Mesenchymal stem cell (in vitro differentiated cells and primary cell): ENCODE measurements around the gene CLNK.
A peak's percentile ranks its signal among the peaks of the same experiment; 100 is the strongest.

Source experiments
- DNase-seq: peaks from one replicate; pipeline ENCODE4 v3.0.0-alpha.2; 2013
- H2AFZ ChIP-seq: one replicate; pipeline ENCODE4 v1.6.1; 2013; ENCODE audit warnings: low read depth, mild to moderate bottlenecking, control low read depth, inconsistent platforms, low read length, moderate library complexity
- H2AK5ac ChIP-seq: 2 replicates; pipeline ENCODE4 v1.6.1; 2013; ENCODE audit warnings: low read length, moderate library complexity, mild to moderate bottlenecking, inconsistent platforms; ENCODE audit not compliant: severe bottlenecking
- H2BK120ac ChIP-seq: one replicate; pipeline ENCODE4 v1.6.1; 2013; ENCODE audit warnings: low read depth, mild to moderate bottlenecking, inconsistent platforms, low read length, moderate library complexity
- H2BK12ac ChIP-seq, 2 experiments: one replicate each; pipeline ENCODE4 v1.6.1; 2013; ENCODE audit warnings: inconsistent platforms in 2 of 2, low read length in 2 of 2, mild to moderate bottlenecking in 2 of 2, moderate library complexity in 2 of 2, control low read depth in 1 of 2
- H2BK15ac ChIP-seq: one replicate; pipeline ENCODE4 v1.6.1; 2013; ENCODE audit warnings: mild to moderate bottlenecking, low read depth, inconsistent platforms; ENCODE audit not compliant: poor library complexity, severe bottlenecking
- H2BK5ac ChIP-seq: 2 replicates; pipeline ENCODE4 v1.6.1; 2013; ENCODE audit warnings: low read depth, mild to moderate bottlenecking, low read length, control low read depth, inconsistent platforms; ENCODE audit not compliant: poor library complexity, severe bottlenecking
- H3K14ac ChIP-seq, 2 experiments: one replicate each; pipeline ENCODE4 v1.6.1; 2013; ENCODE audit warnings: inconsistent platforms in 2 of 2, low read length in 2 of 2, control low read depth in 1 of 2, mild to moderate bottlenecking in 1 of 2, moderate library complexity in 1 of 2
- H3K18ac ChIP-seq, 2 experiments: one replicate each; pipeline ENCODE4 v1.6.1; 2013; ENCODE audit warnings: inconsistent platforms in 2 of 2, low read length in 2 of 2, control low read depth in 1 of 2, low read depth in 1 of 2, mild to moderate bottlenecking in 1 of 2
- H3K23ac ChIP-seq, 2 experiments: one replicate each; pipeline ENCODE4 v1.6.1; 2013; ENCODE audit warnings: inconsistent platforms in 2 of 2, low read length in 2 of 2, mild to moderate bottlenecking in 2 of 2, moderate library complexity in 2 of 2, control low read depth in 1 of 2
- H3K27ac ChIP-seq: 2 replicates; pipeline ENCODE4 v1.5.1; 2013; ENCODE audit warnings: mild to moderate bottlenecking, moderate library complexity, low read length, control low read depth, inconsistent platforms; ENCODE audit not compliant: poor library complexity, severe bottlenecking
- H3K27me3 ChIP-seq, 2 experiments: 2 replicates each; pipeline versions ENCODE4 v1.6.1 to v1.7.0; 2013; ENCODE audit warnings: low read length in 2 of 2, mild to moderate bottlenecking in 2 of 2, moderate library complexity in 2 of 2, control low read depth in 1 of 2, inconsistent platforms in 1 of 2; ENCODE audit not compliant: control insufficient read depth in 1 of 2, insufficient read depth in 1 of 2
- H3K36me3 ChIP-seq, 2 experiments: 2 replicates each; pipeline versions ENCODE4 v1.6.1 to v1.7.0; 2013; ENCODE audit warnings: low read length in 2 of 2, control low read depth in 1 of 2, inconsistent platforms in 1 of 2, low read depth in 1 of 2, mild to moderate bottlenecking in 1 of 2; ENCODE audit not compliant: insufficient read depth in 2 of 2, control insufficient read depth in 1 of 2
- H3K4ac ChIP-seq, 2 experiments: one replicate each; pipeline ENCODE4 v1.6.1; 2013; ENCODE audit warnings: inconsistent platforms in 2 of 2, low read length in 2 of 2, mild to moderate bottlenecking in 2 of 2, moderate library complexity in 2 of 2, control low read depth in 1 of 2, low read depth in 1 of 2
- H3K4me1 ChIP-seq: 2 replicates; pipeline ENCODE4 v1.6.1; 2013; ENCODE audit warnings: low read depth, low read length, control low read depth; ENCODE audit not compliant: control insufficient read depth, insufficient read depth
- H3K4me2 ChIP-seq: 2 replicates; pipeline ENCODE4 v1.6.1; 2013; ENCODE audit warnings: low read length, mild to moderate bottlenecking, inconsistent platforms; ENCODE audit not compliant: poor library complexity, severe bottlenecking
- H3K4me3 ChIP-seq, 2 experiments: 2 replicates each; pipeline versions ENCODE4 v1.5.1 to v1.7.0; 2013; ENCODE audit warnings: low read length in 2 of 2, mild to moderate bottlenecking in 2 of 2, control low read depth in 1 of 2, low read depth in 1 of 2; ENCODE audit not compliant: insufficient read depth in 1 of 2
- H3K79me1 ChIP-seq: replicated peaks from 2 replicates; pipeline ENCODE4 v1.6.1; 2013; ENCODE audit warnings: mild to moderate bottlenecking, control low read depth, low read length, inconsistent platforms; ENCODE audit not compliant: poor library complexity, severe bottlenecking
- H3K9ac ChIP-seq: 2 replicates; pipeline ENCODE4 v1.7.0; 2013; ENCODE audit warnings: mild to moderate bottlenecking, low read length, moderate library complexity
- H3K9me3 ChIP-seq: 2 replicates; pipeline ENCODE4 v1.7.0; 2013; ENCODE audit warnings: mild to moderate bottlenecking, low read length; ENCODE audit not compliant: control insufficient read depth
- H4K8ac ChIP-seq: one replicate; pipeline ENCODE4 v1.6.1; 2013; ENCODE audit warnings: inconsistent platforms, mild to moderate bottlenecking, low read length, moderate library complexity
- H4K91ac ChIP-seq: one replicate; pipeline ENCODE4 v1.6.1; 2013; ENCODE audit warnings: mild to moderate bottlenecking, low read length, inconsistent platforms
- WGBS: methylation state at CpG from one replicate; pipeline ENCODE4 v1.1.7; 2013; ENCODE audit warnings: mixed read lengths; 5-methylcytosine and 5-hydroxymethylcytosine counted together

The CLNK gene

GRCh38 chr4:10554694-10555093, 129.9 kb downstream of the CLNK start:
- Histone ChIP-seq H2BK5ac (no peak overlapping the region), H3K4ac (no peak overlapping the region), H3K23ac (no peak overlapping the region), H3K79me1 (no peaks in the 10 kb centered on the region), H3K9me3 (no peaks in the 10 kb centered on the region), H3K27me3 (peaks cover 4 to 13% of the 10 kb centered on the region in 2 experiments), H3K4me3 (no peak overlapping the region), H2AFZ (no peak overlapping the region), H3K9ac (peak overlapping the region; percentile 16), H3K4me1 (no peaks in the 10 kb centered on the region), H4K91ac (no peak overlapping the region), H3K14ac (no peak overlapping the region), H3K27ac (no peak overlapping the region), H3K36me3 (no peaks in the 10 kb centered on the region), H2AK5ac (no peak overlapping the region), H3K18ac (no peak overlapping the region), H2BK12ac (no peak overlapping the region), H2BK15ac (no peak overlapping the region), H4K8ac (no peak overlapping the region), H2BK120ac (no peak overlapping the region), H3K4me2 (peak overlapping the region; percentile 28)
- WGBS = 83% methylated on average over 1 of the region's 6 CpGs
- DNase-seq = peak; percentile 71

GRCh38 chr4:10554121-10554520, 130.4 kb downstream of the CLNK start:
- Histone ChIP-seq H3K27me3 (peaks cover 4 to 13% of the 10 kb centered on the region in 2 experiments), H2BK12ac (no peak overlapping the region), H3K4me3 (no peak overlapping the region), H3K4ac (no peak overlapping the region), H2BK120ac (no peak overlapping the region), H3K14ac (no peak overlapping the region), H3K36me3 (no peaks in the 10 kb centered on the region), H2BK15ac (no peak overlapping the region), H3K4me2 (no peak overlapping the region), H3K27ac (no peak overlapping the region), H2BK5ac (no peak overlapping the region), H3K18ac (no peak overlapping the region), H4K8ac (no peak overlapping the region), H3K4me1 (no peaks in the 10 kb centered on the region), H4K91ac (no peak overlapping the region), H3K9me3 (no peaks in the 10 kb centered on the region), H3K23ac (no peak overlapping the region), H3K9ac (no peak overlapping the region), H3K79me1 (no peaks in the 10 kb centered on the region), H2AK5ac (no peak overlapping the region), H2AFZ (no peak overlapping the region)
- no peak for DNase-seq
- 75% methylated on average over 2 of the region's 2 CpGs for WGBS

GRCh38 chr4:10552591-10553280, 131.8 kb downstream of the CLNK start:
- no peak overlapping the region for H2BK120ac ChIP-seq
- H3K4me2 ChIP-seq = no peak overlapping the region
- no peak overlapping the region for H3K18ac ChIP-seq
- no peaks in the 10 kb centered on the region for H3K4me1 ChIP-seq
- H3K27me3 ChIP-seq = peaks cover 4 to 16% of the 10 kb centered on the region in 2 experiments
- no peak for DNase-seq
- no peak overlapping the region for H4K8ac ChIP-seq
- H2BK5ac ChIP-seq = no peak overlapping the region
- no peak overlapping the region for H3K27ac ChIP-seq
- H2BK12ac ChIP-seq = no peak overlapping the region
- H3K9me3 ChIP-seq = no peaks in the 10 kb centered on the region
- H3K4me3 ChIP-seq = no peak overlapping the region
- H2AFZ ChIP-seq = no peak overlapping the region
- H4K91ac ChIP-seq = no peak overlapping the region
- H2AK5ac ChIP-seq = no peak overlapping the region
- no peaks in the 10 kb centered on the region for H3K36me3 ChIP-seq
- WGBS = 92% methylated on average over 8 of the region's 13 CpGs
- H2BK15ac ChIP-seq = no peak overlapping the region
- H3K9ac ChIP-seq = no peak overlapping the region
- H3K14ac ChIP-seq = no peak overlapping the region
- no peaks in the 10 kb centered on the region for H3K79me1 ChIP-seq
- H3K23ac ChIP-seq = no peak overlapping the region
- H3K4ac ChIP-seq = no peak overlapping the region

GRCh38 chr4:10535912-10536311, 148.7 kb downstream of the CLNK start:
- Histone ChIP-seq H3K4me3 (no peak overlapping the region), H3K9me3 (no peaks in the 10 kb centered on the region), H3K14ac (no peak overlapping the region), H3K4ac (no peak overlapping the region), H3K4me1 (peaks cover 2% of the 10 kb centered on the region), H3K4me2 (no peak overlapping the region), H4K91ac (no peak overlapping the region), H2BK15ac (no peak overlapping the region), H4K8ac (no peak overlapping the region), H3K23ac (no peak overlapping the region), H3K27ac (no peak overlapping the region), H3K36me3 (no peaks in the 10 kb centered on the region), H2BK12ac (no peak overlapping the region), H2BK5ac (no peak overlapping the region), H3K18ac (no peak overlapping the region), H2BK120ac (no peak overlapping the region), H3K79me1 (no peaks in the 10 kb centered on the region), H3K9ac (no peak overlapping the region), H2AK5ac (no peak overlapping the region), H3K27me3 (no peaks in the 10 kb centered on the region), H2AFZ (no peak overlapping the region)
- no peak for DNase-seq
- 69% methylated on average over 5 of the region's 5 CpGs for WGBS
